ENCODE data around the gene TAAR5.
"Not testable (repeated sequence)": the region's sequence is repeated elsewhere in the genome, so short reads cannot be mapped to it uniquely, and the experiment has no call there.

TAAR5 gene

GRCh38 chr6:132570221-132570777 is 19.2 kb downstream of the TAAR5 start, which contains the start of gene TAAR6:
TAAR6 (plus strand) TSS chr6:132570322; CDS start chr6:132570322, 0 bp downstream.
- H3K4me3 ChIP-seq (ENCODE audit: low read depth, low read length), result no peak within 1 kb of the TSS
- no peak for TF ChIP-seq CTCF (IDR thresholded peaks at IDR 0.05; ENCODE audit: control insufficient read depth, extremely low read depth, insufficient read depth)
- no peak for DNase-seq (ENCODE audit: low read depth)

DNA sequence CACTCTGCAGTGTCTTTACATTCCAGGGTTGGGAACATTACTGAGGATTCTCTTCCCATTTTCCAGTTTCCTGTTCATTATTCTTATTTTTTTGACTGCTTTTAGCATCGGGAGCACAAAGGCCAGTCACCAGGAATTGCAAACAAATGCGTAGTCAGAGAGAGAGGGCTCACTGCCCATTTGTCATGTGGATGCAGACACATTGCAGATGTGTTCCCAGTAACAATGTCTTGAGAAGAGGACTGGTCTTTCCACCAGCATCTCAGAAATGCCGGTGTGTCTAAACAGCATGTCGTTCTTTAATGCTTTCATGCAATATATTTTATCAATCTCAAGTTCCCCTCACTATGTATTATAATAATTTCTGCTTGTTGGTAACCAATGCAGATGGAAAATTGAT is 20.4 kb downstream of the TAAR5 start:
- no peak for DNase-seq (ENCODE audit: low read depth)
- no peak overlapping the region for H3K4me3 ChIP-seq (ENCODE audit: low read depth, low read length)
- no peak for TF ChIP-seq CTCF (IDR thresholded peaks at IDR 0.05; ENCODE audit: control insufficient read depth, extremely low read depth, insufficient read depth)

GRCh38 chr6:132568611-132569010 is 20.9 kb downstream of the TAAR5 start:
- no peak for DNase-seq (ENCODE audit: low read depth)
- no peak for TF ChIP-seq CTCF (IDR thresholded peaks at IDR 0.05; ENCODE audit: control insufficient read depth, extremely low read depth, insufficient read depth)
- H3K4me3 ChIP-seq (ENCODE audit: low read depth, low read length), result no peak overlapping the region

DNA sequence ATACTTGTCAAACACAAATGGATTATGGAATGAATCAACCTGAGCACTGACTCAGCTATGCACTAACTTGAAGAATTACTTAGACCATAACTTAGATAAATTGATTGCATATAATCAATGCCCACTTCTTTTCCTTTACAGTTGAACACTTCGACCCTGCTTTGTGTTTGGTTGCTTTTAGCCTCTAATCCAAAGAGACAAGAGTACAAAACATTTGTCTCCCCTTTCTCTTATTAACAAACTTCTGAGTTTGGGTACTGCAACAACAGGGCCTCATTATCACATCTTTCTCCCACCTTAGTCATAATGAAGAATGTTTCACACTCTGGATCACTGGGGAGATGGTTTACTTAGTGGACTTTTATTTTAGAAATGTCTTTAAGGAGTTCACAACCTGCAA is 22.0 kb downstream of the TAAR5 start:
- no peak overlapping the region for H3K4me3 ChIP-seq (ENCODE audit: low read depth, low read length)
- TF ChIP-seq CTCF (IDR thresholded peaks at IDR 0.05; ENCODE audit: control insufficient read depth, extremely low read depth, insufficient read depth), result no peak
- DNase-seq (ENCODE audit: low read depth), result no peak

GRCh38 chr6:132566404-132566803 is 23.1 kb downstream of the TAAR5 start:
- no peak overlapping the region for H3K4me3 ChIP-seq (ENCODE audit: low read depth, low read length)
- no peak for TF ChIP-seq CTCF (IDR thresholded peaks at IDR 0.05; ENCODE audit: control insufficient read depth, extremely low read depth, insufficient read depth)
- DNase-seq (ENCODE audit: low read depth), result no peak

DNA sequence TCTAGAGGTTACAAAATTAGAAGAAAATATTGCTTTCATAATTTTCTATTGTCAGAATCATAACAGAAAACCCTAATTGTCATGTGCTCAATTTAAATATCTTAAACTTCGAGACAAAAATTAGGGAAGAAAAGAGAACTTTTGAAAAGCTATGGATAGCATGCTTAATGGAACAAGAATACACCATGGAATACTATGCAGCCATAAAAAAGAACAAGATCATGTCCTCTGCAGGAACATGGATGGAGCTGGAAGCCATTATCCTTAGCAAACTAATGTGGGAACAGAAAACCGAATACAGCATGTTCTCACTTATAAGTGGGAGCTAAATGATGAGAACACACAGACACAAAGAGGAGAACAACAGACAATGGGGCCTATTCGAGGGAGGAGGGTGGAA is 29.5 kb downstream of the TAAR5 start:
- not testable (repeated sequence) for DNase-seq (ENCODE audit: low read depth); H3K4me3 ChIP-seq (ENCODE audit: low read depth, low read length)

DNA sequence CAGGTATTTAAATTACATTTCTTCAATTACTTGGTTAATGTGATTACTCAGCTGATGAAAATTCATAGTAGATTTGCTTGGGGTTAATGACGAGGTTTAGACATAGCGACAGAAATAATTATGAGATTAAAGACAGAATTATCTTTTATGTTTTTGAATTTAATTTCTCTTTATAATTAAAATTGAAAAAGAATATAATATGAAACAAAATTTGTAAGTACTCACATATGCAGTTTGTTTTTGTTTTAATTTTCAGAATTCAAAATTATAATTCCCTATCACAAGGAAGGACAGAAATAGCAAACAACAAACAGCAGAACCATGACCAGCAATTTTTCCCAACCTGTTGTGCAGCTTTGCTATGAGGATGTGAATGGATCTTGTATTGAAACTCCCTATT is 37.2 kb downstream of the TAAR5 start, which contains the start of gene TAAR8:
TSS of gene TAAR8 (plus strand) at position 301 of the 400 bp plus-strand sequence. CDS start at position 322, 21 bp downstream.
- TF ChIP-seq CTCF (IDR thresholded peaks at IDR 0.05; ENCODE audit: control insufficient read depth, extremely low read depth, insufficient read depth), result no peak
- H3K4me3 ChIP-seq (ENCODE audit: low read depth, low read length), result no peak within 1 kb of the TSS
- no peak for DNase-seq (ENCODE audit: low read depth)
